Nephron (organoid): ENCODE measurements around the gene SUPT3H.

Experiments
- H3K27ac Mint-ChIP-seq, 3 experiments: 2 replicates each; pipeline ENCODE4 v1.8.0; 2020; ENCODE audit warnings: mixed read lengths in 3 of 3, mild to moderate bottlenecking in 2 of 3, moderate library complexity in 1 of 3
- H3K27me3 Mint-ChIP-seq: 2 replicates; pipeline ENCODE4 v1.8.0; 2021; ENCODE audit warnings: low read depth, mild to moderate bottlenecking, moderate library complexity, mixed read lengths
- H3K36me3 Mint-ChIP-seq: 2 replicates; pipeline ENCODE4 v1.8.0; 2020; ENCODE audit warnings: low read depth, mixed read lengths
- H3K4me1 Mint-ChIP-seq: 2 replicates; pipeline ENCODE4 v1.8.0; 2020; ENCODE audit warnings: mixed read lengths
- H3K4me3 Mint-ChIP-seq, 3 experiments: 2 replicates each; pipeline ENCODE4 v1.8.0; 2020; ENCODE audit warnings: mild to moderate bottlenecking in 3 of 3, mixed read lengths in 3 of 3, moderate library complexity in 2 of 3
- H3K9me3 Mint-ChIP-seq: 2 replicates; pipeline ENCODE4 v1.8.0; 2020; ENCODE audit warnings: mixed read lengths
- CTCF ChIP-seq, 3 experiments: fragments of 200-600 bp; sonication (generic); IDR thresholded peaks; one replicate each; pipeline ENCODE4 v1.5.0; 2021; ENCODE audit warnings: antibody characterized with exemption in 3 of 3; ENCODE audit not compliant: unreplicated experiment in 3 of 3

Gene SUPT3H

GRCh38 chr6:44809258-44809657 is 568.5 kb downstream of the SUPT3H start:
- no peaks in the 10 kb centered on the region for H3K36me3 Mint-ChIP-seq
- no peak for TF ChIP-seq CTCF (IDR thresholded peaks at IDR 0.05; ENCODE audit: unreplicated experiment in 3 of 3)
- no peaks in the 10 kb centered on the region for H3K27me3 Mint-ChIP-seq
- no peak overlapping the region for H3K27ac Mint-ChIP-seq
- no peak overlapping the region for H3K4me3 Mint-ChIP-seq
- H3K9me3 Mint-ChIP-seq: no peaks in the 10 kb centered on the region
- H3K4me1 Mint-ChIP-seq: peaks cover 9% of the 10 kb centered on the region

GRCh38 chr6:44808148-44808547 is 569.6 kb downstream of the SUPT3H start:
- H3K27ac Mint-ChIP-seq: no peak overlapping the region
- H3K4me3 Mint-ChIP-seq: no peak overlapping the region
- peaks cover 9% of the 10 kb centered on the region for H3K4me1 Mint-ChIP-seq
- no peaks in the 10 kb centered on the region for H3K36me3 Mint-ChIP-seq
- no peaks in the 10 kb centered on the region for H3K9me3 Mint-ChIP-seq
- no peak for TF ChIP-seq CTCF (IDR thresholded peaks at IDR 0.05; ENCODE audit: unreplicated experiment in 3 of 3)
- H3K27me3 Mint-ChIP-seq: no peaks in the 10 kb centered on the region

- peaks cover 10% of the 10 kb centered on the region for H3K27me3 Mint-ChIP-seq
- H3K4me1 Mint-ChIP-seq: peaks cover 9% of the 10 kb centered on the region
- no peak overlapping the region for H3K27ac Mint-ChIP-seq
- H3K4me3 Mint-ChIP-seq: no peak overlapping the region
- no peaks in the 10 kb centered on the region for H3K36me3 Mint-ChIP-seq
- no peaks in the 10 kb centered on the region for H3K9me3 Mint-ChIP-seq
- no peak for TF ChIP-seq CTCF (IDR thresholded peaks at IDR 0.05; ENCODE audit: unreplicated experiment in 3 of 3)
Observed at GRCh38 chr6:44806656-44807055, 571.1 kb downstream of the SUPT3H start.

GRCh38 chr6:44805238-44805846 is 572.4 kb downstream of the SUPT3H start:
- Mint-ChIP-seq H3K27ac (peak overlapping the region in 1 of 3 experiments; percentile 38), H3K9me3 (no peaks in the 10 kb centered on the region), H3K4me1 (peaks cover 21% of the 10 kb centered on the region), H3K4me3 (no peak overlapping the region), H3K27me3 (peaks cover 19% of the 10 kb centered on the region), H3K36me3 (no peaks in the 10 kb centered on the region)
- TF ChIP-seq CTCF (IDR thresholded peaks at IDR 0.05; ENCODE audit: unreplicated experiment in 3 of 3): no peak

- Mint-ChIP-seq H3K36me3 (no peaks in the 10 kb centered on the region), H3K9me3 (no peaks in the 10 kb centered on the region), H3K4me1 (peaks cover 27% of the 10 kb centered on the region), H3K27ac (peak overlapping the region in 1 of 3 experiments; percentile 38), H3K4me3 (no peak overlapping the region), H3K27me3 (peaks cover 23% of the 10 kb centered on the region)
- no peak for TF ChIP-seq CTCF (IDR thresholded peaks at IDR 0.05; ENCODE audit: unreplicated experiment in 3 of 3)
Observed at GRCh38 chr6:44804546-44805159, 573.1 kb downstream of the SUPT3H start.

- no peaks in the 10 kb centered on the region for H3K36me3 Mint-ChIP-seq
- no peak for TF ChIP-seq CTCF (IDR thresholded peaks at IDR 0.05; ENCODE audit: unreplicated experiment in 3 of 3)
- no peak overlapping the region for H3K4me3 Mint-ChIP-seq
- H3K27me3 Mint-ChIP-seq: peaks cover 23% of the 10 kb centered on the region
- peaks cover 32% of the 10 kb centered on the region for H3K4me1 Mint-ChIP-seq
- no peak overlapping the region for H3K27ac Mint-ChIP-seq
- H3K9me3 Mint-ChIP-seq: no peaks in the 10 kb centered on the region
Observed at GRCh38 chr6:44804016-44804415, 573.7 kb downstream of the SUPT3H start.
